BLaER1 treated with 17β-estradiol and CSF1 and Interleukin-3, amounts not matched to agents 10 nM and 100 nM (cell line): ENCODE results near the gene EML6.

Experiments used
- H3K27ac ChIP-seq, 11 experiments: shearing (Covaris generic); formaldehyde crosslinking; 2 replicates each; pipeline ENCODE4 v1.8.1; 2022
- H3K27me3 ChIP-seq, 11 experiments: shearing (Covaris generic); formaldehyde crosslinking; 2 replicates each; pipeline ENCODE4 v1.8.1; 2022
- H3K36me3 ChIP-seq, 11 experiments: shearing (Covaris generic); formaldehyde crosslinking; 2 replicates each; pipeline ENCODE4 v1.8.1; 2022
- H3K4me1 ChIP-seq, 10 experiments: shearing (Covaris generic); formaldehyde crosslinking; 2 replicates each; pipeline ENCODE4 v1.8.1; 2022
- H3K4me2 ChIP-seq, 11 experiments: shearing (Covaris generic); formaldehyde crosslinking; 2 replicates each; pipeline ENCODE4 v1.8.1; 2022
- H3K4me3 ChIP-seq, 10 experiments: shearing (Covaris generic); formaldehyde crosslinking; 2 replicates each; pipeline ENCODE4 v1.8.1; 2022
- H3K9ac ChIP-seq, 11 experiments: shearing (Covaris generic); formaldehyde crosslinking; 2 replicates each; pipeline ENCODE4 v1.8.1; 2022
- H3K9me3 ChIP-seq, 11 experiments: shearing (Covaris generic); formaldehyde crosslinking; replicated peaks in 1 of 11; 2 replicates each; pipeline ENCODE4 v1.8.1; 2022
- H4K20me1 ChIP-seq, 11 experiments: shearing (Covaris generic); formaldehyde crosslinking; 2 replicates each; pipeline ENCODE4 v1.8.1; 2022
- Cebpa-rat ChIP-seq, 11 experiments: shearing (Covaris generic); IDR thresholded peaks; 2 replicates each; pipeline ENCODE4 v1.8.1; 2022

EML6 gene

DNA sequence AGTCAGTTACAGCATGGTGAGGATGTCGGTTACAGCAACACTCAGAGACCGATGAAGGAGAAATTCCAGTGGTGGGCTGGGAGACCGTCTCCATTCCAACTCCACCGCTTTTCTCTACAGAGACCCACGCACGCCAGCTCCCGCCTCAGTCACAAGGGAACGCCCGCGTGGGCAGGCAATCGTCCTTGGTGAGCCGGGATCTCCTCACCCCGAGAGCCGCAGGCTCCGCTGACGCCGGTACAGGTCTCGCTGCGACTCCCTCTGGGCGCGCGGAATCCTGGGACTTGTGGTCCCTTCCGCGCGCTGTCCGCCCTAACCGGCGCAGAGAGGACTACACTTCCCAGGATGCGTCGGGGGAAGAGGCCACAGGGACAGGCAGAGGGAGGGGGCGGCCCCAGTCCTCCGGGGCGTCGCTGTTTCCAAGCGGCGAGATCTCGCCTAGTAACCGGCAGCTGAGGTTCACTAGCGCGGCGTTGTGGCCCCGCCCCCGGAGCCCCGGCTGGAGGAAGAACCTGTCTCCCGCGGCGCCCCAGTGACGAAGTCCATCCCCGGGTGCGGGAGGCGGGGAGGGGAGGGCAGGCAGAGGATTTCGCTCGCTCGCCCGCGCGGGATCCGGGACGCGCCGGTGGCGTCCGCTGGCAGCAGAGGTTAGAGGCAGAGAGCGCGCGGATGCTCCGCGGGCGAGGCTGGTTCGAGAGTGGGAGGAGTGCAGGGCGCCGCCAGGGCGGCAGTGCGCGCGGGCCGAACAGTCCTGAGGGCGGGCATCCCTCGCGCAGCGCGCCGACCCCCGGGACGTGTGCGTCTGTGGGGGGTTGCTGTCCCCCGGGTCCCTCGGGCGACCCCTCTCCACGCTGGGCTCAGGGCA is at the start of gene EML6:
EML6 (plus strand) TSS at position 532 of the 865 bp plus-strand sequence. CDS start 1,400 bp downstream, outside the sequence.
- H3K9me3 ChIP-seq = no peaks in the 10 kb centered on the region
- no peak for TF ChIP-seq Cebpa-rat (IDR thresholded peaks at IDR 0.05)
- H4K20me1 ChIP-seq = peaks cover 0 to 21% (median 12%) of the 10 kb centered on the region in 11 experiments; a peak in 9 of 22 replicates
- H3K36me3 ChIP-seq = no peaks in the 10 kb centered on the region
- peak within 1 kb of the TSS; percentile 45 to 78 (median 73) for H3K9ac ChIP-seq
- H3K4me1 ChIP-seq = peaks cover 5 to 22% (median 17%) of the 10 kb centered on the region in 10 experiments
- H3K27ac ChIP-seq = peak within 1 kb of the TSS in 6 of 11 experiments; percentile 0 to 58 (median 34); a peak in 10 of 22 replicates
- H3K27me3 ChIP-seq = peaks cover 37 to 54% (median 48%) of the 10 kb centered on the region in 11 experiments
- peak within 1 kb of the TSS; percentile 97 to 100 (median 99) for H3K4me2 ChIP-seq
- peak within 1 kb of the TSS; percentile 64 to 80 (median 74) for H3K4me3 ChIP-seq

DNA sequence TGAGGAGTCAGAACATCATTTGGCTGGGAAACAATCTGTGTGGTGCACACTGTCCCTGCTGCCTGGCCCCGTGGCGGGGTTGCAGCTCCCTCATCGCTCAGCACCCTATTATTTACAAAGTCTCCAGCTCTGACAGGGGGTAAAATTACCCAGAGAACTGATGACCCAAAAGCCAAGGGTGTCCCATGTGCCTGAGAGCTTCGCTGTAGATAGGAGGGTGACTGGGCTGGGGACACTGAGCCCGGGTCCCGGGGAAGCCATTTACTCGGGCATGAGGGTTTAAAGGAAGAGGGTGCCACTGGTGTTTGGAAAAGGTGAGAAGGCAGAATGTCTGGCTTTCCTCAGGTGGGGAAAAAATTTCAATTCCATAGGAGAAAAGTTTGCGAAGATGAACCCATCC is 48.2 kb upstream of the EML6 start:
- H3K4me2 ChIP-seq = no peak overlapping the region
- TF ChIP-seq Cebpa-rat (IDR thresholded peaks at IDR 0.05) = no peak
- H3K9ac ChIP-seq = no peak overlapping the region
- H3K4me3 ChIP-seq = no peak overlapping the region
- peaks cover 0 to 21% (median 0%) of the 10 kb centered on the region in 11 experiments; a peak in 4 of 22 replicates for H4K20me1 ChIP-seq
- peaks cover 54 to 68% (median 61%) of the 10 kb centered on the region in 10 experiments for H3K4me1 ChIP-seq
- no peak overlapping the region for H3K27ac ChIP-seq
- peaks cover 0 to 20% (median 10%) of the 10 kb centered on the region in 11 experiments; a peak in 17 of 22 replicates for H3K36me3 ChIP-seq
- H3K27me3 ChIP-seq = peaks cover 0 to 58% (median 9%) of the 10 kb centered on the region in 11 experiments; a peak in 13 of 22 replicates
- no peaks in the 10 kb centered on the region for H3K9me3 ChIP-seq

DNA sequence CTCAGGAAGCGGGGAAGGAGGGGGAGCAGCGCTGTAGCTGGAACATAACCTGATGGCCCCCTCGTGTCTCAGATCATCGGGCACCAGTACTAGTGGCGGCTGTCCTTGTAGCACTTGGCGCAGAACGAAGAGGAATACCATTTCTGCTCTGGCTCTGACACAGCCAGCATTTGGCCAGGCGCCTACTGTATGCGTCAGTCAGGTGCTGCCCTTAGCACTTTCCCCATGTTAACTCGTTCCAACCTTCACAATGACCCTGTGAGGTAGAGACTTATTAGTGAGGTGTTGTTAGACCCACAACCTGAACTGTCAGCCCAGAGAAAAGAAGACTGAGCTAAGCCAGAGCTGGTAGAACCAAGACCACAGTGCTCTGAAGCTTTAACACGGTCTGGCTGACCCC is 47.7 kb upstream of the EML6 start:
- TF ChIP-seq Cebpa-rat (IDR thresholded peaks at IDR 0.05) = no peak
- Histone ChIP-seq H3K9ac (no peak overlapping the region), H3K27ac (no peak overlapping the region), H4K20me1 (peaks cover 0 to 21% (median 0%) of the 10 kb centered on the region in 11 experiments; a peak in 4 of 22 replicates), H3K27me3 (peaks cover 0 to 61% (median 9%) of the 10 kb centered on the region in 11 experiments; a peak in 13 of 22 replicates), H3K9me3 (peaks cover 0 to 1% (median 0%) of the 10 kb centered on the region in 11 experiments; a peak in 4 of 22 replicates), H3K36me3 (peaks cover 0 to 15% (median 6%) of the 10 kb centered on the region in 11 experiments; a peak in 16 of 22 replicates), H3K4me2 (no peak overlapping the region), H3K4me1 (peaks cover 59 to 68% (median 63%) of the 10 kb centered on the region in 10 experiments), H3K4me3 (no peak overlapping the region)

DNA sequence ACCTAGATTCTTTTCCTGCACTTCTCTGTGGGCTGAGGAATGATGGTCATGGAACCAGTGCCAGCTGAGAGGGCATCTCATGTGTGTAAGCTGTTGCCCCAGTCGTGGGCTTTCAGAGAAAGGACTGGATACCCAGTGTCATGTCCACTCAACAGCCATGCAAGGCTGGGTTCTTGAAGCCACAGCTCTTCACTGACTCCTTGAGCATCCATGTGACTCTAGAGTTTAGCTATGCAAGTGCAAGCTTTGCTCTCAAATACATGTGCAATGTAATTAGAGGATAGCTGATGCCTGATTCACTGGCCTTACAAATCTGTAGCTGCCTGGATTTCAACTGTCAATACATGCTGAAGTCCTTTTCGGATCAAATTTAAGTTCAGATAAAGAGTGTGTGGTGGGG is 46.8 kb upstream of the EML6 start:
- H3K4me2 ChIP-seq = peak overlapping the region in 4 of 11 experiments; percentile 11 to 63 (median 38); a peak in 2 of 22 replicates
- peaks cover 0 to 62% (median 9%) of the 10 kb centered on the region in 11 experiments; a peak in 13 of 22 replicates for H3K27me3 ChIP-seq
- no peak overlapping the region for H3K4me3 ChIP-seq
- H3K27ac ChIP-seq = no peak overlapping the region
- H3K36me3 ChIP-seq = peaks cover 0 to 6% (median 0%) of the 10 kb centered on the region in 11 experiments; a peak in 1 of 22 replicates
- H4K20me1 ChIP-seq = peaks cover 0 to 21% (median 0%) of the 10 kb centered on the region in 11 experiments; a peak in 4 of 22 replicates
- H3K9ac ChIP-seq = no peak overlapping the region
- no peak for TF ChIP-seq Cebpa-rat (IDR thresholded peaks at IDR 0.05)
- H3K9me3 ChIP-seq = peaks cover 0 to 10% (median 5%) of the 10 kb centered on the region in 11 experiments; a peak in 16 of 22 replicates
- peaks cover 61 to 69% (median 63%) of the 10 kb centered on the region in 10 experiments for H3K4me1 ChIP-seq

DNA sequence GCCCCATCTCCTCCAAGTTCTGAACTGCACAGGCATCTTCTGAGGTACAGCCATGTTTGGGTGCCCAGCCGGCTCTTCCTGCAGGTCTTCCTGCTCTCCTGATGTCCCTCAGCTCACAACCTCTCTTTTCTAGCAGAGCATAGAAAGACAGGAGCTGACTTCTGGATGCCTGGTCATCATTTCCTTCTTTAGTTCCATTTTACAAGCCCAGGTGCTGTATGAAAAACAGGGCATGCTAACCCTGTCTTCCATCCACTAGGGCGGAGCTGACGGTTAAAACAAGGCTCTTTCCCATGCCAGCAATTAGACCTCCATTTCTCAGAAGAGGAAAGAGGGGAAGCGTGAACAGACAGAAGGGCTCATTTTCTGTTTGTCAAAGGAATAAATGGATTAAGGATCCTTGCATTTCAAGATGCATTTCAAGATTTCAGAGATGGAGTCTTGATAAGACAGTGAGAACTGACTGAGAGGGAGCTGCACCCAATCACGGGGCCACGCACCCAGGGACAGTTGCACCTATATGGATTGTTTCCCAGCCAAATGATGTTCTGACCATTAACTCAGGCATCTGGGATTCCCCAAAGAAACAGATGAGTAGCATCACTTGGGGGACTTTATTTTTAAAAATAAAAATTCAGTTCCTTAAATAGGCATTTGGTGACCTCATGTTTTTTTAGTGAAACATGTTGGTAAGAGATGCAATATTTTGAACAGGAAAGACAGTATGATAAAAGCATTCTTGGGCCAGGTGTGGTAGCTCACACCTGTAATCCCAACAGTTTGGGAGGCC is 45.8 kb upstream of the EML6 start:
- Histone ChIP-seq H3K4me3 (no peak overlapping the region), H4K20me1 (peaks cover 0 to 21% (median 0%) of the 10 kb centered on the region in 11 experiments; a peak in 4 of 22 replicates), H3K27ac (no peak overlapping the region), H3K4me2 (peak overlapping the region; percentile 1 to 67 (median 47); a peak in 13 of 22 replicates), H3K36me3 (no peaks in the 10 kb centered on the region), H3K4me1 (peaks cover 51 to 60% (median 54%) of the 10 kb centered on the region in 10 experiments), H3K27me3 (peaks cover 0 to 62% (median 9%) of the 10 kb centered on the region in 11 experiments; a peak in 13 of 22 replicates), H3K9me3 (peaks cover 0 to 21% (median 8%) of the 10 kb centered on the region in 11 experiments; a peak in 16 of 22 replicates), H3K9ac (no peak overlapping the region)
- TF ChIP-seq Cebpa-rat (IDR thresholded peaks at IDR 0.05) = no peak

DNA sequence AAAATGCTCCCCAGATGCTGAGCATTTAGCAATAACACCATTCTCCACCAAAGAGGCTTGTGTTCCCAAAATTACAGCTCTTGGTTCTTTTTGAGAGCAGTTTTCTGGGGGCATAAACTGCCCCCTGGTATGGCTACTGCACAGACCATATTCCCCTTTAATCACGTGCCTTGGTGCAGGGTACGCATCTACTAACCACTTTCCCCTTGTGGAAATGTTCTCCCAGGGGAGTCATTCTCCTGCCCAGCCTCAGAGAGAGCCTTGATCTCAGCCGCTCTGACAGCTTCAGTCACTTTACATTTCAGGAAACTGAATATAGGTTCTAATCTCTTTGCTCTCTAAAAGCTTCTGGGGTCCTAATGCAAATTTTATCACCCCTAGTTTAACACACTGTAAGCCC is 44.7 kb upstream of the EML6 start:
- Histone ChIP-seq H3K9me3 (peaks cover 0 to 28% (median 8%) of the 10 kb centered on the region in 11 experiments; a peak in 16 of 22 replicates), H3K27me3 (peaks cover 0 to 65% (median 9%) of the 10 kb centered on the region in 11 experiments; a peak in 13 of 22 replicates), H3K4me2 (peak overlapping the region; percentile 1 to 67 (median 51); a peak in 17 of 22 replicates), H3K27ac (no peak overlapping the region), H3K4me3 (no peak overlapping the region), H3K9ac (no peak overlapping the region), H3K4me1 (peaks cover 42 to 50% (median 44%) of the 10 kb centered on the region in 10 experiments), H4K20me1 (peaks cover 0 to 21% (median 0%) of the 10 kb centered on the region in 11 experiments; a peak in 4 of 22 replicates), H3K36me3 (no peaks in the 10 kb centered on the region)
- no peak for TF ChIP-seq Cebpa-rat (IDR thresholded peaks at IDR 0.05)

DNA sequence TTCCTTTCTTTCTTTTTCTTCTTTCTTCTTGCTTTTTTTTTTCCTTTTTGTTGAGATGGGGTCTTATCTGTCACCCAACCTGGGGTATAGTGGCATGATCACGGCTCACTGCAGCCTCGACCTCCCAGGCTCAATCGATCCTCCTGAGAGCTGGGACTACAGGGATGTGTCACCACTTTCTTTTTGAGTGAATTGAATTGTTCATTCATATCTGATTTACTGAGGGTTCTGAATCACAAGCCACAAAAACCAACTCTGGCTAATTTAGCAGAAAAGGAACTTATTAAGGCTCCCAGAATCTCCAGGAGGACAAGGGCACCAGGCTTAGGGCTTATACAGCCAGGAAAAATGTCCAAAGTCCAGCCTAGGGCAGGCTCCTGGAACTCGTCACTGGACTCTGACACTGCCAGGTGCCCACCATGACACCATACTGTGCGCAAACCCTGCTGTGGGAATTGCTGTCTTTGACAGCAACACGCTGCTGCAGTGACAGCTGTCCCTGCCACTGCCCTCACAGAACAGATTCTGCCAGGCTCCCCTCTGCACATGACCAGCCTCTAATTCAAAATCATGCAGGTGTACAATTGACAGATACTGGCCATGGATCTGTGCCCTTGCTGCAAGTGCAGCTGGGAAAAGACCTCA is 42.9 kb upstream of the EML6 start:
- Histone ChIP-seq H3K9me3 (peaks cover 0 to 35% (median 8%) of the 10 kb centered on the region in 11 experiments; a peak in 16 of 22 replicates), H3K27ac (no peak overlapping the region), H3K4me3 (no peak overlapping the region), H3K36me3 (no peaks in the 10 kb centered on the region), H3K27me3 (peaks cover 0 to 68% (median 9%) of the 10 kb centered on the region in 11 experiments; a peak in 13 of 22 replicates), H4K20me1 (peaks cover 0 to 21% (median 0%) of the 10 kb centered on the region in 11 experiments; a peak in 4 of 22 replicates), H3K4me1 (peaks cover 32 to 48% (median 38%) of the 10 kb centered on the region in 10 experiments), H3K4me2 (peak overlapping the region; percentile 33 to 72 (median 59); a peak in 20 of 22 replicates), H3K9ac (no peak overlapping the region)
- TF ChIP-seq Cebpa-rat (IDR thresholded peaks at IDR 0.05) = no peak
